CD4-positive, alpha-beta T cell (primary cell): ENCODE data around the gene FMN1. TPM values are rescaled to one million over a fixed set of nuclear protein-coding genes. Genes with fewer than 3 reads are reported as not detected.

Experiments used
- ATAC-seq: fragments of 200-7000 bp; cut with Tn5 transposase; one replicate; pipeline ENCODE4 v1.10.0; 2022; ENCODE audit warnings: mild to moderate bottlenecking; ENCODE audit not compliant: poor library complexity
- CTCF ChIA-PET: fragments of 350-600 bp; sonication (Branson Sonifier 250); formaldehyde crosslinking; loops from one replicate; lab custom pipeline; 2021; ENCODE audit warnings: antibody characterized with exemption, inconsistent platforms; lab: Charles Lee
- POLR2A ChIA-PET: fragments of 350-600 bp; sonication (Branson Sonifier 250); formaldehyde crosslinking; loops from one replicate; lab custom pipeline; 2021; ENCODE audit warnings: antibody characterized with exemption, inconsistent platforms; lab: Charles Lee
- DNase-seq, 14 experiments: peaks; one replicate each; pipeline ENCODE4 v3.0.0-alpha.2; 2013 to 2020; ENCODE audit warnings: mixed read lengths in 2 of 14
- H3K27ac ChIP-seq, 2 donors: one replicate each; pipeline versions ENCODE4 v1.5.1 to v1.7.0; 2013; ENCODE audit warnings: low read length in 2 of 2, low read depth in 1 of 2, mild to moderate bottlenecking in 1 of 2
- H3K27me3 ChIP-seq, 2 experiments: 1 replicate in 1 of 2; 2 replicates in 1 of 2; pipeline versions ENCODE4 v1.6.1 to v1.7.0; 2013; ENCODE audit warnings: low read length in 2 of 2, control low read depth in 1 of 2, mild to moderate bottlenecking in 1 of 2, moderate library complexity in 1 of 2; ENCODE audit not compliant: insufficient read depth in 2 of 2, control insufficient read depth in 1 of 2
- H3K36me3 ChIP-seq: one replicate; pipeline ENCODE4 v1.6.1; 2013; ENCODE audit warnings: low read length, control low read depth; ENCODE audit not compliant: insufficient read depth
- H3K4me1 ChIP-seq: one replicate; pipeline ENCODE4 v1.6.1; 2013; ENCODE audit warnings: low read length, control low read depth; ENCODE audit not compliant: insufficient read depth
- H3K4me3 ChIP-seq: one replicate; pipeline ENCODE4 v1.5.1; 2013; ENCODE audit warnings: mild to moderate bottlenecking, low read length, moderate library complexity
- H3K9me3 ChIP-seq, 2 experiments: 1 replicate in 1 of 2; 2 replicates in 1 of 2; pipeline versions ENCODE4 v1.6.1 to v1.7.0; 2013; ENCODE audit warnings: low read length in 2 of 2, mild to moderate bottlenecking in 2 of 2, control low read depth in 1 of 2, moderate library complexity in 1 of 2; ENCODE audit not compliant: control insufficient read depth in 1 of 2, insufficient read depth in 1 of 2
- H3K27ac Mint-ChIP-seq: one replicate; pipeline ENCODE4 v1.8.0; 2020; ENCODE audit warnings: mixed read lengths
- H3K27me3 Mint-ChIP-seq: one replicate; pipeline ENCODE4 v1.8.0; 2021; ENCODE audit warnings: mixed read lengths
- H3K36me3 Mint-ChIP-seq: one replicate; pipeline ENCODE4 v1.8.0; 2021; ENCODE audit warnings: low read depth, mixed read lengths
- H3K4me1 Mint-ChIP-seq: one replicate; pipeline ENCODE4 v1.8.0; 2021; ENCODE audit warnings: low read depth, mixed read lengths
- H3K4me3 Mint-ChIP-seq: one replicate; pipeline ENCODE4 v1.8.0; 2020; ENCODE audit warnings: mild to moderate bottlenecking, mixed read lengths
- H3K9me3 Mint-ChIP-seq: one replicate; pipeline ENCODE4 v1.8.0; 2020; ENCODE audit warnings: mixed read lengths
- intact Hi-C, 2 experiments: fragments of 100-400 bp; cut with DNase I in 1 of 2; cut with micrococcal nuclease in 1 of 2; formaldehyde crosslinking; loops; one replicate each; pipeline versions ENCODE4 v1.15.1 to v1.9.0; 2023 to 2025; cut with DNase I, micrococcal nuclease
- total RNA-seq, 174 experiments: library from RNA in 2 of 174; stranded (reverse) in 2 of 174; gene quantifications; one replicate each; pipeline ENCODE4 v1.2.3 and lab custom pipeline; 2021 to 2026
- TF ChIP-seq, protein P1 (sequence below): fragments of 200-600 bp; IDR thresholded peaks from one replicate; pipeline ENCODE4 v1.8.0; 2022; ENCODE audit warnings: antibody characterized with exemption, mild to moderate bottlenecking

The FMN1 gene
- total RNA-seq, 2 experiments from 2014 or later = 0.39 to 0.55 TPM

DNA sequence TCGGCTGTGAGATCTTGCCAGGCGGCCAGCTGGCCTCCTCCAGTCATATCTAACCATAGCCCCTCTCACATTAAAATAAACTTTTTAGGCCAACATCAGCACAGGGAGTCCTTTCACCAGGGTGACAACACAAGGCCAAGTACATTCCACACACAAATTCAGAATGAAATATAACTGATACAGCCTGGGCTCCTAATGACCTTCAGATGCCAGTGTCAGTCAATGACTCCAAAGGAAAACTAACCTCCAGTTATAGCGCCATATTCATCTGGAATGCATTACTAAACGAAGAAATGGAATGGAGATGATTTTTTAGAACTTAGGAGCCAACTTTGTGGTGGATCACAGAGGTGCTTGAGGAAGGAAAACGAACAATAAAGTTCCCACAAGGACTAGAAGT is 271.3 kb downstream of the FMN1 start:
- Mint-ChIP-seq H3K4me1 (no peaks in the 10 kb centered on the region), H3K27ac (no peak overlapping the region), H3K27me3 (no peaks in the 10 kb centered on the region), H3K9me3 (no peaks in the 10 kb centered on the region), H3K4me3 (no peak overlapping the region), H3K36me3 (no peaks in the 10 kb centered on the region)
- TF ChIP-seq, protein P1, sequence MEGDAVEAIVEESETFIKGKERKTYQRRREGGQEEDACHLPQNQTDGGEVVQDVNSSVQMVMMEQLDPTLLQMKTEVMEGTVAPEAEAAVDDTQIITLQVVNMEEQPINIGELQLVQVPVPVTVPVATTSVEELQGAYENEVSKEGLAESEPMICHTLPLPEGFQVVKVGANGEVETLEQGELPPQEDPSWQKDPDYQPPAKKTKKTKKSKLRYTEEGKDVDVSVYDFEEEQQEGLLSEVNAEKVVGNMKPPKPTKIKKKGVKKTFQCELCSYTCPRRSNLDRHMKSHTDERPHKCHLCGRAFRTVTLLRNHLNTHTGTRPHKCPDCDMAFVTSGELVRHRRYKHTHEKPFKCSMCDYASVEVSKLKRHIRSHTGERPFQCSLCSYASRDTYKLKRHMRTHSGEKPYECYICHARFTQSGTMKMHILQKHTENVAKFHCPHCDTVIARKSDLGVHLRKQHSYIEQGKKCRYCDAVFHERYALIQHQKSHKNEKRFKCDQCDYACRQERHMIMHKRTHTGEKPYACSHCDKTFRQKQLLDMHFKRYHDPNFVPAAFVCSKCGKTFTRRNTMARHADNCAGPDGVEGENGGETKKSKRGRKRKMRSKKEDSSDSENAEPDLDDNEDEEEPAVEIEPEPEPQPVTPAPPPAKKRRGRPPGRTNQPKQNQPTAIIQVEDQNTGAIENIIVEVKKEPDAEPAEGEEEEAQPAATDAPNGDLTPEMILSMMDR = no peak
- no peak overlapping the region for H3K4me3 ChIP-seq
- no peaks in the 10 kb centered on the region for H3K9me3 ChIP-seq
- ATAC-seq (no peak), DNase-seq (no peak)
- no peaks in the 10 kb centered on the region for H3K4me1 ChIP-seq
- CTCF ChIA-PET = no interaction called here
- intact Hi-C loops = no loop called here
- POLR2A ChIA-PET = no interaction called here
- H3K27ac ChIP-seq = no peak overlapping the region
- no peaks in the 10 kb centered on the region for H3K27me3 ChIP-seq
- H3K36me3 ChIP-seq = no peaks in the 10 kb centered on the region

DNA sequence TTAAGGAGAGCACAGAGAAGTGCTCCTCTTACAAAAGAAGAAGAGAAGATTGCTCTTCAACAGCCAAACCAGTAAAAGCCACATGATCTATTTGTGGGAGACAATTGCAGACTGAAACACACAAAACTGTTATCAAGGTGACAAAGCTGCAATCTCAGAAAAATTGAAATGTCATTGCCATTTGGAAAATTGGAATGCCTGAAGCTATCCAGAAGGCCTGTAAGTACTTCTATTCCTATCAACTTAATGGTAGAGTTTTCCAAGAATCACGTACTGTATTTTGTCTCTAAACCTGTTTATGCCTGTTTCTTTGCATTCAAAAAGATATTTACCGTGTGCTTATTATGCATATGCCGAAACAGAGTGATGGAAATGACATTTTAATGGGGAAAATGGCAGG is 272.0 kb downstream of the FMN1 start:
- POLR2A ChIA-PET = no interaction called here
- intact Hi-C loops = no loop called here
- CTCF ChIA-PET = no interaction called here
- DNase-seq (no peak), ATAC-seq (no peak)
- no peaks in the 10 kb centered on the region for H3K9me3 Mint-ChIP-seq
- Histone ChIP-seq H3K36me3 (no peaks in the 10 kb centered on the region), H3K27ac (no peak overlapping the region), H3K4me3 (no peak overlapping the region), H3K27me3 (no peaks in the 10 kb centered on the region), H3K4me1 (no peaks in the 10 kb centered on the region), H3K9me3 (no peaks in the 10 kb centered on the region)
- TF ChIP-seq, protein P1 = no peak
- H3K27me3 Mint-ChIP-seq = no peaks in the 10 kb centered on the region
- no peaks in the 10 kb centered on the region for H3K36me3 Mint-ChIP-seq
- H3K27ac Mint-ChIP-seq = no peak overlapping the region
- H3K4me1 Mint-ChIP-seq = no peaks in the 10 kb centered on the region
- H3K4me3 Mint-ChIP-seq = no peak overlapping the region

DNA sequence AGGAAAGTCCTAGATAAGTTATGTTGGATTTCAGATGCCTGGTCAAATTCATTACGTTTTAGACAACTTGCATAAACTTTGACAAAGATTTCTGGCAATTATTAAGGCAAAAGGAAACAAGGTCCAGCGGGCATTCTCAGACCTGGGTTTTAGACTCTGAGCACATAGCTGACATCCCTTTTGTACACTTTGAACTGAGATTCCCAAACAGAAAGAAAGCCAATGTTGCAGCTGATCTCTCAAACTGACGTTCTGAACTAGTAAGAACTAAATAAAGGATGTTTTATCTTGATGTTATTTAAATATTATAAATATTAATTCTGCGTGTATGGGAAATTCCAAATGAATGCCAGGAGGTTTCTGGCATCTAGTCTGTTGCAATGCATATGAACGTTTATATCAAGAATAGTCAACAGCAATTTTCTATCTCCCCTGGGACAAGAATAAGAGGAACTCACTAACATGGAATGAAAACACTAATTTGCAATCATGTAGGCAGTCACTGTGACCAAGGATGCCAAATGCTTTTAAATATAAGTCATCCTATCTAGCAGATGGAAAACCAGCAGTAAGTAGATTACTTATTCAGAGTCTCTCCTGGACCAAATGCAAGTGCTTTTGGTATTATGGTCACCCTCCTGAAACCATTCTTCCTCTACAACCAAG is 274.6 kb downstream of the FMN1 start:
- intact Hi-C loops = no loop called here
- Histone ChIP-seq H3K9me3 (no peaks in the 10 kb centered on the region), H3K27ac (no peak overlapping the region), H3K36me3 (no peaks in the 10 kb centered on the region), H3K27me3 (no peaks in the 10 kb centered on the region), H3K4me3 (no peak overlapping the region), H3K4me1 (no peaks in the 10 kb centered on the region)
- DNase-seq (no peak), ATAC-seq (no peak)
- Mint-ChIP-seq H3K27me3 (peaks cover 5% of the 10 kb centered on the region), H3K36me3 (no peaks in the 10 kb centered on the region), H3K4me1 (no peaks in the 10 kb centered on the region), H3K27ac (no peak overlapping the region), H3K4me3 (no peak overlapping the region), H3K9me3 (no peaks in the 10 kb centered on the region)
- TF ChIP-seq, protein P1 = no peak
- CTCF ChIA-PET = no interaction called here
- POLR2A ChIA-PET = no interaction called here
